Mammary epithelial cell (primary cell): ENCODE data around the gene GNAI3.

ENCODE experiments used
- EZH2 ChIP-seq: IDR thresholded peaks from 2 replicates; pipeline ENCODE4 v1.6.1; 2012; ENCODE audit warnings: low read length, inconsistent platforms, borderline replicate concordance
- TF ChIP-seq, protein P1 (sequence below), 2 donors: IDR thresholded peaks in 1 of 2; conservative IDR thresholded peaks in 1 of 2; 2 replicates each; pipeline ENCODE4 v1.5.1; 2011 to 2012; ENCODE audit warnings: inconsistent platforms in 2 of 2, low read length in 2 of 2, mild to moderate bottlenecking in 2 of 2, control low read depth in 1 of 2, low read depth in 1 of 2; ENCODE audit not compliant: insufficient read depth in 1 of 2; ENCODE audit errors: extremely low read depth in 1 of 2

DNA sequence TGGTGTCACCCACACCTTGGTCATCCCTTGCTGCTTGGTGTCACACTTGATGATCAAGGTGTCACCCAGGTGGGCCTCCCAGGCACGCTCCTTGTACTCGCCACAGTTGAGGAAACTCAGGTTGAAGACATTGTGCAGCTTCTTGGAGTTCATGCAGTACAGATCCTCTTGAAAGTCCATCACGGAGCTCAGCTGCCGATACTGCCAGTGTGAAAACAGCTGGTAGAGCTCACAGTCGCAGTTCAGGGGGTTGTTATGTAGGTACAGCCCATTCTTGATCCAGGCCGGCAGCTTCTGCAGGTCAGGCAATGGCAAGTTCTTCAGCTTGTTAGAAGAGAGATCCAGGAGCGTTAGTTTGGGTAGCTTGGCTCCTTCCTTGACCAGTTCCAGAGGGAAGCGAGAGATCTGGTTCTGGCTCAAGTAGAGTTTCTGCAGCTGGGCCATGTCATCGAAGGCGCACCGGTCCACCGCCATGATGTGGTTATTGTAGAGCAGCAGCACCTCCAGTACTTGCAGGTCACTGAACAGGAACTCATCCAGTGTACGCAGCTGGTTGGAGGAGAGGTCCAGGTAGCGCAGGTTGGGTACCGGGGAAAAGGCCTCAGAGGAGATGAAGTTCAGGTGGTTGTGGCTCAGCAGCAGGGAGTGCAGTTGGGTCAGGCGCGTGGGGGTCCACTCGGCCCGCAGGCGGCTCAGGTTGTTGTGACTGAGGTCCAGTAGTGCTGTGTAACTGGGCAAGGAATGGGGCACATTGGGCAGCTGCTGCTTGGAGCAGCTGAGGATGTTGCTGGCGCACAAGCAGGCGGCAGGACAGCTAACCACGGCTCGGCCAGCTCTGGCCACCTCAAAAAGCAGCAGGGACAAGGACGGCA is 40.2 kb upstream of the GNAI3 start:
- TF ChIP-seq, protein P1, sequence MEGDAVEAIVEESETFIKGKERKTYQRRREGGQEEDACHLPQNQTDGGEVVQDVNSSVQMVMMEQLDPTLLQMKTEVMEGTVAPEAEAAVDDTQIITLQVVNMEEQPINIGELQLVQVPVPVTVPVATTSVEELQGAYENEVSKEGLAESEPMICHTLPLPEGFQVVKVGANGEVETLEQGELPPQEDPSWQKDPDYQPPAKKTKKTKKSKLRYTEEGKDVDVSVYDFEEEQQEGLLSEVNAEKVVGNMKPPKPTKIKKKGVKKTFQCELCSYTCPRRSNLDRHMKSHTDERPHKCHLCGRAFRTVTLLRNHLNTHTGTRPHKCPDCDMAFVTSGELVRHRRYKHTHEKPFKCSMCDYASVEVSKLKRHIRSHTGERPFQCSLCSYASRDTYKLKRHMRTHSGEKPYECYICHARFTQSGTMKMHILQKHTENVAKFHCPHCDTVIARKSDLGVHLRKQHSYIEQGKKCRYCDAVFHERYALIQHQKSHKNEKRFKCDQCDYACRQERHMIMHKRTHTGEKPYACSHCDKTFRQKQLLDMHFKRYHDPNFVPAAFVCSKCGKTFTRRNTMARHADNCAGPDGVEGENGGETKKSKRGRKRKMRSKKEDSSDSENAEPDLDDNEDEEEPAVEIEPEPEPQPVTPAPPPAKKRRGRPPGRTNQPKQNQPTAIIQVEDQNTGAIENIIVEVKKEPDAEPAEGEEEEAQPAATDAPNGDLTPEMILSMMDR (conservative IDR thresholded peaks at IDR 0.05 in 1 of 2, IDR thresholded peaks at IDR 0.05 in 1 of 2; ENCODE audit: extremely low read depth in 1 of 2, insufficient read depth in 1 of 2, low read depth in 1 of 2, low read length in 2 of 2), result no peak
- TF ChIP-seq EZH2, result no peak
